HL-60 (cell line): ENCODE data around the gene UBE2E1.

Experiments
- CTCF ChIP-seq: IDR thresholded peaks from one replicate; pipeline ENCODE4 v1.5.1; 2011; ENCODE audit warnings: low read length, control low read depth, inconsistent platforms; ENCODE audit not compliant: insufficient read depth
- POLR2AphosphoS5 ChIP-seq: IDR thresholded peaks from 2 replicates; pipeline ENCODE4 v1.6.1; 2012; ENCODE audit warnings: low read depth
- REST ChIP-seq: IDR thresholded peaks from 2 replicates; pipeline ENCODE4 v1.6.1; 2012; ENCODE audit warnings: low read depth; ENCODE audit not compliant: insufficient replicate concordance
- SPI1 ChIP-seq: IDR thresholded peaks from 2 replicates; pipeline ENCODE4 v1.6.1; 2012; ENCODE audit warnings: low read depth, mild to moderate bottlenecking, borderline replicate concordance

DNA sequence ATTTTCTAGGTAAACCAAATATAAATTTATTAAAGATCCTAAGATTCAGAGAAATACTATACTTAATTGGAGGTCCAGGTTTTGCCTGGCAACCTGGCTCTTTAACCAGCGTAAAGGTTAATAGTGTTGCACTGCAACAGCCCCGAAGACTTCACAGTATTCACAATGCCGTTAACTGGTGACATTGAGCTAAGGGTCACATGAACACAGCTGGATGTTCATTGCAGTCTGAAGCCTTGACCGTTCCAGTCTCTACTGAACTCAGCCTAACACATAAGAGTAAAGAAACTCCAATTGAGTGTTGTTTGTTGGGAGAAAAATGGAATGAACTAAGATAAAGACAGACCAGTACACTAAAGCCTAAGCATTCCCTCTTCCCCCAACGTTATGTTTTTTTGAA lies 84.2 kb downstream of the UBE2E1 start:
- TF ChIP-seq CTCF: no peak
- no peak for TF ChIP-seq SPI1
- no peak for TF ChIP-seq POLR2AphosphoS5
- TF ChIP-seq REST: no peak
